Adrenal gland (tissue), 5 donors: ENCODE results near the gene COPZ1.

ENCODE experiments used
- CTCF ChIP-seq, 6 experiments: fragments of 450-650 bp in 4 of 6; fragments of 200-600 bp in 2 of 6; sonication (generic) in 1 of 6; IDR thresholded peaks; 1 replicate in 5 of 6; 2 replicates in 1 of 6; pipeline versions ENCODE4 v1.5.1 to v1.8.0; 2016 to 2021; ENCODE audit warnings: antibody characterized with exemption in 6 of 6, mild to moderate bottlenecking in 2 of 6, moderate library complexity in 1 of 6
- POLR2A ChIP-seq, 2 donors: fragments of 450-650 bp; IDR thresholded peaks; one replicate each; pipeline ENCODE4 v1.6.1; 2017; ENCODE audit warnings: antibody characterized with exemption in 2 of 2, mild to moderate bottlenecking in 2 of 2, moderate library complexity in 1 of 2
- donor health status: DM: no; HTN: no; CAD: no.

DNA sequence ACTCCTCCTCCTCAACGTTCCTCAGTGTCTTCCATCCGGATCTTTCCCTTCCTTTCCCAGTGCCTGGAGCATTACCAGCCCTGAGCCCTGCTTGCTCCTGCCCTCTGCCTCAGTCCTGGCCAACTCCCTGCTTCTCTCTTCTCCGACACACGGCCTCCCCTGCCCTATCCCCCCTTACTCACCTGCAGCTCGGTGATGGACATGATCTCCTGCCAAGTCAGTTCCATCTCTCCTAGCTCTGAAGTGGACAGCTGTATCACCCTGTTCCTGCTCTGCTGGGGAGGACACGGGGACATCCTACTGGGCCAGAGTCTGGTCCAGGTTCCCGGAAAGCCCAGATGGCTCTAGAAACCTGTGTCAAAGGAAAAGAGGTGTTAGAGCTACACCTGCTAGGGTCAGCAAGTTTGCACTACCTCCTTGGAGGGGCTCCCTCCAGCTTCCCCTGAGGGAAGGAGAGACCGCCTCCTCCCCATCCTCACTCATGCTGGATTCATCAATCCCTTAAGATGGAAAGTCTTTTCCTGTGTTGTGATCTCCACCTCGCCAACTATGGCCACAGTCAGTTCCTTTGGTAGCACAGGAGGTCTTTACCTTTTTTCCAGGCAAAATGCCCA is 29.9 kb upstream of the COPZ1 start:
- no peak for TF ChIP-seq CTCF (IDR thresholded peaks at IDR 0.05)
- TF ChIP-seq POLR2A (IDR thresholded peaks at IDR 0.05) = no peak
